Osteoblast (primary cell): ENCODE results near the gene ANKRD13B. TPM values are rescaled to one million over a fixed set of nuclear protein-coding genes. Genes with fewer than 3 reads are reported as not detected.

Experiments used
- DNase-seq: peaks from one replicate; pipeline ENCODE4 v3.0.0; 2011; ENCODE audit warnings: low spot score, mixed read lengths; ENCODE audit not compliant: insufficient read length; ENCODE audit errors: missing footprints
- H2AFZ ChIP-seq: 2 replicates; pipeline ENCODE4 v1.6.0; 2011; ENCODE audit warnings: mild to moderate bottlenecking, low read length
- H3K27ac ChIP-seq: 2 replicates; pipeline ENCODE4 v1.5.1; 2011; ENCODE audit warnings: mild to moderate bottlenecking, low read depth, low read length, moderate library complexity
- H3K27me3 ChIP-seq: 2 replicates; pipeline ENCODE4 v1.6.0; 2012; ENCODE audit warnings: mild to moderate bottlenecking, control low read depth, inconsistent platforms, low read length, moderate library complexity; ENCODE audit not compliant: insufficient read depth
- H3K36me3 ChIP-seq: 2 replicates; pipeline ENCODE4 v1.5.1; 2011; ENCODE audit warnings: mild to moderate bottlenecking, low read length, control low read depth, moderate library complexity; ENCODE audit not compliant: insufficient read depth
- H3K4me1 ChIP-seq: 2 replicates; pipeline ENCODE4 v1.5.1; 2011; ENCODE audit warnings: mild to moderate bottlenecking, low read length, control low read depth, moderate library complexity; ENCODE audit not compliant: insufficient read depth
- H3K4me2 ChIP-seq: 2 replicates; pipeline ENCODE4 v1.6.0; 2011; ENCODE audit warnings: mild to moderate bottlenecking, low read length; ENCODE audit not compliant: insufficient read depth
- H3K4me3 ChIP-seq: fragments of 200-600 bp; sonication (generic); 3 replicates; pipeline ENCODE4 v1.5.1; 2012; ENCODE audit warnings: mild to moderate bottlenecking, low read length, inconsistent platforms; ENCODE audit not compliant: insufficient read depth
- H3K79me2 ChIP-seq: 2 replicates; pipeline ENCODE4 v1.6.0; 2012; ENCODE audit warnings: mild to moderate bottlenecking, low read length, control low read depth, inconsistent platforms; ENCODE audit not compliant: insufficient read depth
- H3K9me3 ChIP-seq: 2 replicates; pipeline ENCODE4 v1.5.1; 2011; ENCODE audit warnings: low read depth, low read length, control low read depth
- H4K20me1 ChIP-seq: 2 replicates; pipeline ENCODE4 v1.6.0; 2012; ENCODE audit warnings: mild to moderate bottlenecking, low read length, control low read depth; ENCODE audit not compliant: insufficient read depth
- CTCF ChIP-seq: IDR thresholded peaks from 2 replicates; pipeline ENCODE4 v1.5.1; 2011; ENCODE audit warnings: mild to moderate bottlenecking, low read depth, low read length, moderate library complexity; ENCODE audit errors: extremely low read depth
- total RNA-seq: library from RNA; depleted of rRNA; stranded (reverse); fragments of >200 nt; gene quantifications from 2 replicates; pipeline ENCODE4 v1.2.3, GENCODE V29; 2012

ANKRD13B gene
- total RNA-seq, 1 donor, result 18.5 TPM

GRCh38 chr17:29615048-29615385 lies 22.1 kb downstream of the ANKRD13B start:
- TF ChIP-seq CTCF, result no peak
- Histone ChIP-seq H3K79me2 (no peaks in the 10 kb centered on the region), H3K27me3 (no peaks in the 10 kb centered on the region), H3K9me3 (no peaks in the 10 kb centered on the region), H3K27ac (no peak overlapping the region), H3K4me1 (peaks cover 13% of the 10 kb centered on the region), H3K36me3 (no peaks in the 10 kb centered on the region), H3K4me2 (peak overlapping the region; percentile 48), H3K4me3 (peak overlapping the region; percentile 16), H4K20me1 (peaks cover 3% of the 10 kb centered on the region), H2AFZ (no peak overlapping the region)
- peak; percentile 81 for DNase-seq

GRCh38 chr17:29615492-29616299 lies 22.8 kb downstream of the ANKRD13B start:
- DNase-seq, result peak; percentile 98
- Histone ChIP-seq H3K4me3 (peak overlapping the region; percentile 42), H3K36me3 (no peaks in the 10 kb centered on the region), H3K4me2 (peak overlapping the region; percentile 48), H3K4me1 (peaks cover 13% of the 10 kb centered on the region), H2AFZ (no peak overlapping the region), H3K9me3 (no peaks in the 10 kb centered on the region), H3K27me3 (no peaks in the 10 kb centered on the region), H3K79me2 (no peaks in the 10 kb centered on the region), H3K27ac (no peak overlapping the region), H4K20me1 (peaks cover 6% of the 10 kb centered on the region)
- TF ChIP-seq CTCF, result no peak

- no peak overlapping the region for H3K27ac ChIP-seq
- H3K27me3 ChIP-seq, result no peaks in the 10 kb centered on the region
- peak; percentile 63 for DNase-seq
- H2AFZ ChIP-seq, result no peak overlapping the region
- peaks cover 16% of the 10 kb centered on the region for H3K4me1 ChIP-seq
- no peaks in the 10 kb centered on the region for H3K36me3 ChIP-seq
- TF ChIP-seq CTCF, result no peak
- no peaks in the 10 kb centered on the region for H3K79me2 ChIP-seq
- H3K9me3 ChIP-seq, result no peaks in the 10 kb centered on the region
- no peak overlapping the region for H3K4me3 ChIP-seq
- no peak overlapping the region for H3K4me2 ChIP-seq
- H4K20me1 ChIP-seq, result peaks cover 12% of the 10 kb centered on the region
These were observed 23.5 kb downstream of the ANKRD13B start for GRCh38 chr17:29616300-29617048.

GRCh38 chr17:29617125-29617480 lies 24.2 kb downstream of the ANKRD13B start:
- H4K20me1 ChIP-seq, result peaks cover 12% of the 10 kb centered on the region
- no peaks in the 10 kb centered on the region for H3K27me3 ChIP-seq
- TF ChIP-seq CTCF, result peak; percentile 33
- no peaks in the 10 kb centered on the region for H3K36me3 ChIP-seq
- H3K79me2 ChIP-seq, result no peaks in the 10 kb centered on the region
- no peaks in the 10 kb centered on the region for H3K9me3 ChIP-seq
- no peak overlapping the region for H3K4me2 ChIP-seq
- no peak overlapping the region for H2AFZ ChIP-seq
- H3K27ac ChIP-seq, result no peak overlapping the region
- peaks cover 22% of the 10 kb centered on the region for H3K4me1 ChIP-seq
- no peak overlapping the region for H3K4me3 ChIP-seq
- DNase-seq, result peak; percentile 93
